Kidney (tissue), 22 donors: ENCODE measurements around the gene MRM3. TPM values are rescaled to one million over a fixed set of nuclear protein-coding genes. Genes with fewer than 3 reads are reported as not detected.

Source experiments
- DNase-seq, 5 donors: peaks; one replicate each; pipeline ENCODE4 v3.0.0-alpha.2; 2013 to 2020
- FAIRE-seq: peaks from 2 replicates; lab custom pipeline; 2012; peaks lifted over from hg19 to GRCh38; lab: Jason Lieb, UNC
- H3K27ac ChIP-seq, 2 donors: one replicate each; pipeline ENCODE4 v1.7.0; 2013; ENCODE audit warnings: low read depth in 2 of 2, low read length in 2 of 2, inconsistent platforms in 1 of 2
- H3K27me3 ChIP-seq: one replicate; pipeline ENCODE4 v1.7.1; 2013; ENCODE audit warnings: low read length, inconsistent platforms; ENCODE audit not compliant: control insufficient read depth, insufficient read depth
- H3K36me3 ChIP-seq, 3 donors: one replicate each; pipeline versions ENCODE4 v1.7.0 to v1.7.1; 2013; ENCODE audit warnings: low read length in 3 of 3, control low read depth in 1 of 3, inconsistent platforms in 1 of 3; ENCODE audit not compliant: insufficient read depth in 3 of 3, control insufficient read depth in 2 of 3
- H3K4me1 ChIP-seq, 3 donors: one replicate each; pipeline versions ENCODE4 v1.7.0 to v1.7.1; 2013; ENCODE audit warnings: low read length in 3 of 3, inconsistent platforms in 1 of 3, low read depth in 1 of 3; ENCODE audit not compliant: control insufficient read depth in 2 of 3, insufficient read depth in 2 of 3
- H3K4me3 ChIP-seq, 3 donors: one replicate each; pipeline versions ENCODE4 v1.7.0 to v1.8.1; 2013; ENCODE audit warnings: low read length in 3 of 3, control low read depth in 1 of 3, inconsistent platforms in 1 of 3
- H3K9ac ChIP-seq, 3 donors: one replicate each; pipeline versions ENCODE4 v1.7.0 to v1.7.1; 2013; ENCODE audit warnings: low read length in 3 of 3, control low read depth in 1 of 3, inconsistent platforms in 1 of 3
- H3K9me3 ChIP-seq, 3 donors: one replicate each; pipeline versions ENCODE4 v1.7.0 to v1.7.1; 2013; ENCODE audit warnings: low read length in 3 of 3, control low read depth in 1 of 3, inconsistent platforms in 1 of 3; ENCODE audit not compliant: control insufficient read depth in 2 of 3, insufficient read depth in 1 of 3
- CTCF ChIP-seq: IDR thresholded peaks from 3 replicates; pipeline ENCODE4 v1.5.1; 2012; ENCODE audit warnings: mild to moderate bottlenecking, moderate library complexity, borderline replicate concordance; ENCODE audit not compliant: insufficient read depth; ENCODE audit errors: extremely low read depth
- intact Hi-C: fragments of 100-400 bp; cut with DNase I; formaldehyde crosslinking; loops from one replicate; pipeline ENCODE4 v1.11.1; 2022
- long read RNA-seq, 10 donors: library from polyadenylated mRNA in 1 of 10; unstranded in 1 of 10; transcript quantifications; one replicate each; pipeline ENCODE4 v2.0.0 and lab custom pipeline, GENCODE V29; 2021 to 2026
- polyA plus RNA-seq: library from polyadenylated mRNA; stranded (reverse); fragments of 350-450 nt; fragmentation: Illumina TruSeq; extraction: RNeasy Lipid Tissue Mini Kit (QIAGEN cat#74804); gene quantifications from one replicate; pipeline ENCODE4 v1.2.3, GENCODE V29; 2014; ENCODE audit warnings: low read depth, low replicate concordance; ENCODE audit not compliant: insufficient read depth
- total RNA-seq: library from RNA; stranded (reverse); fragmentation: NEBNext Ultra II Directional; extraction: Animal tissue kit (Norgen Biotek cat#: 25700); gene quantifications from one replicate; pipeline ENCODE4 v1.2.1, GENCODE V29; 2021
- donor health status: control.
- donor health status: control.
- donor health status: control.
- donor health status: control.
- donor health status: control.
- donor health status: DM: yes; HTN: yes; CAD: no.
- donor health status: Normal renal cell carcinoma (clear cell type).

The MRM3 gene
- 14.4 TPM for total RNA-seq
- 21.3 TPM for polyA plus RNA-seq
- long read RNA-seq, donor 1, partial matches to known transcripts, result 0 of 3 reads
- long read RNA-seq, donor 1, other reads (novel, unspliced or antisense), result 0 of 3 reads
- long read RNA-seq, donor 2, transcript MRM3-204 (2 exons, 770 nt), result minor isoform, 5 of 19 reads
- long read RNA-seq, donor 2, transcript MRM3-201 (4 exons, 1,809 nt), result major isoform, 6 of 19 reads
- long read RNA-seq, donor 2, partial matches to known transcripts, result 8 of 19 reads
- long read RNA-seq, donor 2, other reads (novel, unspliced or antisense), result 0 of 19 reads
- long read RNA-seq, donor 3, transcript MRM3-201 (4 exons, 1,809 nt), result major isoform, 8 of 24 reads
- long read RNA-seq, donor 3, partial matches to known transcripts, result 5 of 24 reads
- long read RNA-seq, donor 3, other reads (novel, unspliced or antisense), result 9 of 24 reads
- long read RNA-seq, donor 4, transcript MRM3-201 (4 exons, 1,809 nt), result major isoform, 8 of 10 reads
- long read RNA-seq, donor 4, partial matches to known transcripts, result 0 of 10 reads
- long read RNA-seq, donor 4, other reads (novel, unspliced or antisense), result 0 of 10 reads
- long read RNA-seq, donor 5, partial matches to known transcripts, result 0 of 1 reads
- long read RNA-seq, donor 5, other reads (novel, unspliced or antisense), result 0 of 1 reads
- long read RNA-seq, donor 6, transcript MRM3-201 (4 exons, 1,809 nt), result major isoform, 5 of 13 reads
- long read RNA-seq, donor 6, partial matches to known transcripts, result 5 of 13 reads
- long read RNA-seq, donor 6, other reads (novel, unspliced or antisense), result 0 of 13 reads
- long read RNA-seq, donor 7, transcript MRM3-201 (4 exons, 1,809 nt), result major isoform, 14 of 21 reads
- long read RNA-seq, donor 7, partial matches to known transcripts, result 1 of 21 reads
- long read RNA-seq, donor 7, other reads (novel, unspliced or antisense), result 3 of 21 reads
- long read RNA-seq, donor 8, transcript MRM3-201 (4 exons, 1,809 nt), result major isoform, 7 of 8 reads
- long read RNA-seq, donor 8, partial matches to known transcripts, result 0 of 8 reads
- long read RNA-seq, donor 8, other reads (novel, unspliced or antisense), result 0 of 8 reads
- long read RNA-seq, donor 9, partial matches to known transcripts, result 0 of 1 reads
- long read RNA-seq, donor 9, other reads (novel, unspliced or antisense), result 0 of 1 reads
- long read RNA-seq, donor 10, partial matches to known transcripts, result 0 of 5 reads
- long read RNA-seq, donor 10, other reads (novel, unspliced or antisense), result 0 of 5 reads

- Histone ChIP-seq H3K4me3 (peak within 1 kb of the TSS; percentile 98 to 99 (median 99)), H3K36me3 (peaks cover 6 to 14% (median 9%) of the 10 kb centered on the region in 3 donors), H3K27ac (peak within 1 kb of the TSS; percentile 71 to 87), H3K9ac (peak within 1 kb of the TSS; percentile 96), H3K27me3 (no peaks in the 10 kb centered on the region), H3K9me3 (no peaks in the 10 kb centered on the region), H3K4me1 (peaks cover 2 to 14% (median 4%) of the 10 kb centered on the region in 3 donors)
- intact Hi-C loops, result no loop called here
- peak; percentile 16 for TF ChIP-seq CTCF
- FAIRE-seq (no peak), DNase-seq (peak; percentile 94 to 97 (median 96))
Observed at GRCh38 chr17:781805-782731, at the start of gene MRM3, which contains the start of gene GLOD4. TSS of gene MRM3 (plus strand) at chr17:782353. CDS start at chr17:782379, 26 bp downstream. TSS of gene GLOD4 (minus strand) at chr17:782280. CDS start at chr17:782255, 25 bp downstream.

- DNase-seq, result peak; percentile 51 to 87 (median 70)
- intact Hi-C loops, result no loop called here
- Histone ChIP-seq H3K9ac (peak overlapping the region; percentile 11 to 54 (median 35)), H3K4me1 (peaks cover 0 to 6% (median 0%) of the 10 kb centered on the region in 3 donors), H3K36me3 (no peaks in the 10 kb centered on the region), H3K27ac (peak overlapping the region in 1 of 2 donors; percentile 28), H3K9me3 (no peaks in the 10 kb centered on the region), H3K27me3 (no peaks in the 10 kb centered on the region), H3K4me3 (peak overlapping the region; percentile 49 to 64 (median 61))
- FAIRE-seq, result no peak
- no peak for TF ChIP-seq CTCF
Observed at GRCh38 chr17:732902-733720, 49.0 kb upstream of the MRM3 start.
